D721Med (cell line): ENCODE results near the gene CNN3.

ENCODE experiments used
- DNase-seq: peaks from one replicate; pipeline ENCODE4 v3.0.0; 2011; ENCODE audit warnings: low spot score; ENCODE audit not compliant: insufficient read length
- FAIRE-seq: peaks from 2 replicates; lab custom pipeline; 2011; peaks lifted over from hg19 to GRCh38; lab: Jason Lieb, UNC
- CTCF ChIP-seq: IDR thresholded peaks from 2 replicates; pipeline ENCODE4 v1.5.1; 2012; ENCODE audit warnings: mild to moderate bottlenecking, control low read depth; ENCODE audit not compliant: insufficient read depth; ENCODE audit errors: missing control alignments

The CNN3 gene

GRCh38 chr1:94909486-94909885 lies 17.4 kb downstream of the CNN3 start:
- no peak for TF ChIP-seq CTCF
- DNase-seq = no peak
- FAIRE-seq = no peak

- no peak for TF ChIP-seq CTCF
- FAIRE-seq = no peak
These were observed 17.9 kb downstream of the CNN3 start for GRCh38 chr1:94908965-94909364.

GRCh38 chr1:94908190-94908589 lies 18.7 kb downstream of the CNN3 start:
- no peak for TF ChIP-seq CTCF
- FAIRE-seq (no peak), DNase-seq (no peak)

More at GRCh38 chr1:94908965-94909364, 17.9 kb downstream of the CNN3 start:
- no peak for DNase-seq

GRCh38 chr1:94907136-94907535 lies 19.8 kb downstream of the CNN3 start:
- FAIRE-seq (no peak), DNase-seq (no peak)
- no peak for TF ChIP-seq CTCF

- TF ChIP-seq CTCF = no peak
- DNase-seq (no peak), FAIRE-seq (no peak)
These were observed 20.5 kb downstream of the CNN3 start for GRCh38 chr1:94906382-94906781.

GRCh38 chr1:94905207-94905606 lies 21.7 kb downstream of the CNN3 start:
- no peak for FAIRE-seq
- no peak for DNase-seq
- TF ChIP-seq CTCF = no peak

- no peak for TF ChIP-seq CTCF
- DNase-seq (no peak), FAIRE-seq (no peak)
These were observed 23.5 kb downstream of the CNN3 start for GRCh38 chr1:94903280-94904009.
